GM18526 (cell line): ENCODE measurements around the gene PARVG.

ENCODE experiments used
- POLR2A ChIP-seq: IDR thresholded peaks from 3 replicates; pipeline ENCODE4 v1.6.1; 2011; ENCODE audit not compliant: insufficient read length; ENCODE audit errors: extremely low read depth

PARVG gene

GRCh38 chr22:44147008-44147645 lies 33.6 kb upstream of the PARVG start:
- no peak for TF ChIP-seq POLR2A

- TF ChIP-seq POLR2A, result no peak
These were observed 32.7 kb upstream of the PARVG start for GRCh38 chr22:44147821-44148574.

- no peak for TF ChIP-seq POLR2A
These were observed 29.0 kb upstream of the PARVG start for GRCh38 chr22:44151676-44152075.

GRCh38 chr22:44153710-44154109 lies 27.0 kb upstream of the PARVG start:
- no peak for TF ChIP-seq POLR2A

- no peak for TF ChIP-seq POLR2A
These were observed 26.2 kb upstream of the PARVG start for GRCh38 chr22:44154436-44154942.

- TF ChIP-seq POLR2A, result no peak
These were observed 25.6 kb upstream of the PARVG start for GRCh38 chr22:44155115-44155514.

- no peak for TF ChIP-seq POLR2A
These were observed 22.7 kb upstream of the PARVG start for GRCh38 chr22:44157916-44158618.

GRCh38 chr22:44158816-44159215 lies 21.9 kb upstream of the PARVG start:
- TF ChIP-seq POLR2A, result no peak

GRCh38 chr22:44159221-44159620 lies 21.5 kb upstream of the PARVG start:
- TF ChIP-seq POLR2A, result no peak

- TF ChIP-seq POLR2A, result no peak
These were observed 20.9 kb upstream of the PARVG start for GRCh38 chr22:44159811-44160210.

GRCh38 chr22:44160421-44160820 lies 20.3 kb upstream of the PARVG start:
- TF ChIP-seq POLR2A, result no peak

- TF ChIP-seq POLR2A, result no peak
These were observed 19.1 kb upstream of the PARVG start for GRCh38 chr22:44161673-44162072.

- TF ChIP-seq POLR2A, result no peak
These were observed 17.8 kb upstream of the PARVG start for GRCh38 chr22:44162960-44163359.

GRCh38 chr22:44163536-44163935 lies 17.2 kb upstream of the PARVG start:
- TF ChIP-seq POLR2A, result no peak

- TF ChIP-seq POLR2A, result no peak
These were observed 16.7 kb upstream of the PARVG start for GRCh38 chr22:44164031-44164430.
